ENCODE measurements around the gene HHEX.

The HHEX gene

GRCh38 chr10:92712016-92712889, 22.5 kb downstream of the HHEX start:
- Histone ChIP-seq H3K4me1 (ENCODE audit: control insufficient read depth, insufficient read depth, low read length) (no peaks in the 10 kb centered on the region), H3K4me3 (ENCODE audit: low read length in 2 of 2) (no peak overlapping the region), H3K9ac (ENCODE audit: low read length in 2 of 2) (no peak overlapping the region), H3K27me3 (ENCODE audit: control insufficient read depth in 1 of 2, insufficient read depth in 2 of 2, low read length in 2 of 2) (peaks cover 0 to 2% of the 10 kb centered on the region in 2 donors), H3K36me3 (ENCODE audit: control insufficient read depth in 2 of 2, insufficient read depth in 2 of 2, low read length in 2 of 2) (no peaks in the 10 kb centered on the region), H3K9me3 (ENCODE audit: control insufficient read depth in 2 of 2, low read length in 2 of 2) (no peaks in the 10 kb centered on the region), H3K27ac (ENCODE audit: low read length) (no peak overlapping the region)

- H3K4me3 ChIP-seq (ENCODE audit: low read length in 2 of 2), result no peak overlapping the region
- no peaks in the 10 kb centered on the region for H3K4me1 ChIP-seq (ENCODE audit: control insufficient read depth, insufficient read depth, low read length)
- H3K36me3 ChIP-seq (ENCODE audit: control insufficient read depth in 2 of 2, insufficient read depth in 2 of 2, low read length in 2 of 2), result no peaks in the 10 kb centered on the region
- H3K9ac ChIP-seq (ENCODE audit: low read length in 2 of 2), result no peak overlapping the region
- peaks cover 0 to 2% of the 10 kb centered on the region in 2 donors for H3K27me3 ChIP-seq (ENCODE audit: control insufficient read depth in 1 of 2, insufficient read depth in 2 of 2, low read length in 2 of 2)
- no peak overlapping the region for H3K27ac ChIP-seq (ENCODE audit: low read length)
- H3K9me3 ChIP-seq (ENCODE audit: control insufficient read depth in 2 of 2, low read length in 2 of 2), result no peaks in the 10 kb centered on the region
Measured at GRCh38 chr10:92714152-92714845, 24.5 kb downstream of the HHEX start.

DNA sequence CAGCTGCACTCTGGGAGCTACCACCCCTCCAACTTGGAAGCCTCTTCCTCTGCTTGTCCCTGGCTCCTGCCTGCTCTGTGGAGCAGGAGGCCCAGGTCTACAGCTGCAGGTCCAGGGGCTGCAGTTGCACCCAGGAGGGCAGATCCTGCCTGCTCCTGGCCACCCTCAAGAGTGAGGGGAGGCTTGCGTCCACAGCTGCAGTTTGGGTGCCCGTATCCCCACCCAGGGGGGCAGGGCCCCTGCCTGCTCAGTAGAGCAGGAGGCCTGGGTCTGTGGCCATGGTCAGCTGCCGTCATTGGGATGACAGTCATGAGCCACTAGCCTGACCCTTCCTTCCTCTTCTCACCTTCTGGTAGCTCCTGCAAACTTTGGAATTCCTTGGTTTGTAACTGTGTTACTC, 25.1 kb downstream of the HHEX start:
- Histone ChIP-seq H3K9ac (ENCODE audit: low read length in 2 of 2) (no peak overlapping the region), H3K27me3 (ENCODE audit: control insufficient read depth in 1 of 2, insufficient read depth in 2 of 2, low read length in 2 of 2) (peaks cover 0 to 2% of the 10 kb centered on the region in 2 donors), H3K4me1 (ENCODE audit: control insufficient read depth, insufficient read depth, low read length) (no peaks in the 10 kb centered on the region), H3K36me3 (ENCODE audit: control insufficient read depth in 2 of 2, insufficient read depth in 2 of 2, low read length in 2 of 2) (no peaks in the 10 kb centered on the region), H3K9me3 (ENCODE audit: control insufficient read depth in 2 of 2, low read length in 2 of 2) (no peaks in the 10 kb centered on the region), H3K27ac (ENCODE audit: low read length) (no peak overlapping the region), H3K4me3 (ENCODE audit: low read length in 2 of 2) (no peak overlapping the region)

DNA sequence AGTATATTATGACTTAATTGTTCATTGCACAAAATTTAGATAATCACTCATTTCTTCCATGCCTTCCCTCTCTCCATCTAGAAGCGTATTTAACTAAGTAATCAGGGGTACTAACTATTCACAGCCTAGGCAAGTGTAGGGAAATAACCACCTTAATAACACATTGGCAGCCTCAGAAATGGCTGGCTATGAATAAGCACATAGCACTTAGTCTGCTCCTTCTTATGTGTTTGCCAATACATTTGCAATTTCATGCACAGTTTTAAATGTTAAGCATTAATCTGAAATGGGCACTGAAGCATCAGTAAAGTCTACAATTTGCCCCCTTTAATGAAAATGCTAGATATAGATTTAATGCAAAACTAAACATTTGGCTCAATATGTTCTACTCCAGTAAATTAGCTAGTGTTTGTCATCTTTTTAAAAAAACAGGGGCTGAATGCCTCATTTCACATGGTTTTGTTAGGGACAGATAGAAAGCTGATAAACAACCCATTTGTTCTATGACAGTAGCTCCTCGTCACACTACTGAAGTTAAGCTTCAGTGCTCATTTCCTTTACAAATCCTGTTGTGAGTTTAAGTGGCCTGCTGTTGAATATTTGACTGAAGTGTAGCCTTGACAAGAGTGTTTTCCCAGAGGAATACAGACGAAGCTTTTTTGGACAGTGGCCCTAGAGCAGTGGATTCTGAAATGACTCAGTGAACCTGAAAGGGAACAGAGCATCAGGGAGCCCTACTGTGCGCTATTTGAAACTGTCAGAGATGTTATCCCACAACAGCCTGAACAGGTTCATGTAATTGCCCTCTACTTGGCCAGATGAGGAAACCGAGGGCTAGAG, 30.5 kb downstream of the HHEX start:
- H3K27me3 ChIP-seq (ENCODE audit: control insufficient read depth in 1 of 2, insufficient read depth in 2 of 2, low read length in 2 of 2), result peaks cover 0 to 2% of the 10 kb centered on the region in 2 donors
- H3K36me3 ChIP-seq (ENCODE audit: control insufficient read depth in 2 of 2, insufficient read depth in 2 of 2, low read length in 2 of 2), result no peaks in the 10 kb centered on the region
- H3K9me3 ChIP-seq (ENCODE audit: control insufficient read depth in 2 of 2, low read length in 2 of 2), result no peaks in the 10 kb centered on the region
- H3K4me1 ChIP-seq (ENCODE audit: control insufficient read depth, insufficient read depth, low read length), result no peaks in the 10 kb centered on the region
- no peak overlapping the region for H3K9ac ChIP-seq (ENCODE audit: low read length in 2 of 2)
- H3K27ac ChIP-seq (ENCODE audit: low read length), result no peak overlapping the region
- H3K4me3 ChIP-seq (ENCODE audit: low read length in 2 of 2), result no peak overlapping the region

- Histone ChIP-seq H3K27me3 (ENCODE audit: control insufficient read depth in 1 of 2, insufficient read depth in 2 of 2, low read length in 2 of 2) (peaks cover 0 to 2% of the 10 kb centered on the region in 2 donors), H3K4me1 (ENCODE audit: control insufficient read depth, insufficient read depth, low read length) (no peaks in the 10 kb centered on the region), H3K36me3 (ENCODE audit: control insufficient read depth in 2 of 2, insufficient read depth in 2 of 2, low read length in 2 of 2) (no peaks in the 10 kb centered on the region), H3K9ac (ENCODE audit: low read length in 2 of 2) (no peak overlapping the region), H3K27ac (ENCODE audit: low read length) (no peak overlapping the region), H3K4me3 (ENCODE audit: low read length in 2 of 2) (no peak overlapping the region), H3K9me3 (ENCODE audit: control insufficient read depth in 2 of 2, low read length in 2 of 2) (no peaks in the 10 kb centered on the region)
Measured at GRCh38 chr10:92720831-92721165, 31.0 kb downstream of the HHEX start.

DNA sequence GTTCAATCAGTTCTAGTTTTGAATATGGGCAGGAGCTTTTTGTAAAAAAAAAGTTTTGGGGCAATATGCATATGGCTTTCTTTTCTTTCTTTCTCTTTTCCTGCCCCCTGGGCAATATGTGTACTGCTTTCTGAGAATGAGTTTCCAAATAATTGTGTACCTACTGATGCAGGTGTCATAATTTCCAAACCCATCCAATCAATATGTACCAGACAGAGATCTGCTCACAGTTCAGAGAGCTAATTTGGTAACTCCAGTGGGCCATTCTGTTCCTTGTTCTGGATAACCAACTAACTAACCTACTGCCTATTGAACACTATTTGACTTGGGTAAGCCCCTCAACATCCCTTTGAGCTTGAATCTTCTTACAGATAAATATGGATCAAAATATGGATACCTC, 32.6 kb downstream of the HHEX start:
- H3K4me3 ChIP-seq (ENCODE audit: low read length in 2 of 2), result no peak overlapping the region
- no peaks in the 10 kb centered on the region for H3K36me3 ChIP-seq (ENCODE audit: control insufficient read depth in 2 of 2, insufficient read depth in 2 of 2, low read length in 2 of 2)
- H3K9me3 ChIP-seq (ENCODE audit: control insufficient read depth in 2 of 2, low read length in 2 of 2), result no peaks in the 10 kb centered on the region
- H3K9ac ChIP-seq (ENCODE audit: low read length in 2 of 2), result no peak overlapping the region
- no peaks in the 10 kb centered on the region for H3K4me1 ChIP-seq (ENCODE audit: control insufficient read depth, insufficient read depth, low read length)
- no peak overlapping the region for H3K27ac ChIP-seq (ENCODE audit: low read length)
- H3K27me3 ChIP-seq (ENCODE audit: control insufficient read depth in 1 of 2, insufficient read depth in 2 of 2, low read length in 2 of 2), result no peaks in the 10 kb centered on the region

GRCh38 chr10:92727141-92727540, 37.4 kb downstream of the HHEX start:
- Histone ChIP-seq H3K4me1 (ENCODE audit: control insufficient read depth, insufficient read depth, low read length) (no peaks in the 10 kb centered on the region), H3K9me3 (ENCODE audit: control insufficient read depth in 2 of 2, low read length in 2 of 2) (no peaks in the 10 kb centered on the region), H3K27me3 (ENCODE audit: control insufficient read depth in 1 of 2, insufficient read depth in 2 of 2, low read length in 2 of 2) (no peaks in the 10 kb centered on the region), H3K4me3 (ENCODE audit: low read length in 2 of 2) (no peak overlapping the region), H3K27ac (ENCODE audit: low read length) (no peak overlapping the region), H3K9ac (ENCODE audit: low read length in 2 of 2) (no peak overlapping the region), H3K36me3 (ENCODE audit: control insufficient read depth in 2 of 2, insufficient read depth in 2 of 2, low read length in 2 of 2) (no peaks in the 10 kb centered on the region)

- Histone ChIP-seq H3K9ac (ENCODE audit: low read length in 2 of 2) (no peak overlapping the region), H3K4me3 (ENCODE audit: low read length in 2 of 2) (no peak overlapping the region), H3K9me3 (ENCODE audit: control insufficient read depth in 2 of 2, low read length in 2 of 2) (no peaks in the 10 kb centered on the region), H3K4me1 (ENCODE audit: control insufficient read depth, insufficient read depth, low read length) (no peaks in the 10 kb centered on the region), H3K27ac (ENCODE audit: low read length) (no peak overlapping the region), H3K36me3 (ENCODE audit: control insufficient read depth in 2 of 2, insufficient read depth in 2 of 2, low read length in 2 of 2) (no peaks in the 10 kb centered on the region), H3K27me3 (ENCODE audit: control insufficient read depth in 1 of 2, insufficient read depth in 2 of 2, low read length in 2 of 2) (no peaks in the 10 kb centered on the region)
Measured at GRCh38 chr10:92727550-92727949, 37.8 kb downstream of the HHEX start.

GRCh38 chr10:92729886-92730285, 40.1 kb downstream of the HHEX start:
- Histone ChIP-seq H3K9ac (ENCODE audit: low read length in 2 of 2) (no peak overlapping the region), H3K4me3 (ENCODE audit: low read length in 2 of 2) (no peak overlapping the region), H3K9me3 (ENCODE audit: control insufficient read depth in 2 of 2, low read length in 2 of 2) (no peaks in the 10 kb centered on the region), H3K27me3 (ENCODE audit: control insufficient read depth in 1 of 2, insufficient read depth in 2 of 2, low read length in 2 of 2) (no peaks in the 10 kb centered on the region), H3K4me1 (ENCODE audit: control insufficient read depth, insufficient read depth, low read length) (no peaks in the 10 kb centered on the region), H3K27ac (ENCODE audit: low read length) (no peak overlapping the region), H3K36me3 (ENCODE audit: control insufficient read depth in 2 of 2, insufficient read depth in 2 of 2, low read length in 2 of 2) (no peaks in the 10 kb centered on the region)

- no peaks in the 10 kb centered on the region for H3K9me3 ChIP-seq (ENCODE audit: control insufficient read depth in 2 of 2, low read length in 2 of 2)
- no peak overlapping the region for H3K27ac ChIP-seq (ENCODE audit: low read length)
- no peak overlapping the region for H3K4me3 ChIP-seq (ENCODE audit: low read length in 2 of 2)
- H3K9ac ChIP-seq (ENCODE audit: low read length in 2 of 2), result no peak overlapping the region
- H3K4me1 ChIP-seq (ENCODE audit: control insufficient read depth, insufficient read depth, low read length), result no peaks in the 10 kb centered on the region
- no peaks in the 10 kb centered on the region for H3K27me3 ChIP-seq (ENCODE audit: control insufficient read depth in 1 of 2, insufficient read depth in 2 of 2, low read length in 2 of 2)
- H3K36me3 ChIP-seq (ENCODE audit: control insufficient read depth in 2 of 2, insufficient read depth in 2 of 2, low read length in 2 of 2), result no peaks in the 10 kb centered on the region
Measured at GRCh38 chr10:92732958-92733357, 43.2 kb downstream of the HHEX start.
